GM21529 (cell line): ENCODE measurements around the gene TIMP2.

ENCODE experiments used
- ATAC-seq: cut with Tn5 transposase; IDR thresholded peaks from one replicate; pipeline ENCODE4 v1.9.1; 2021; ENCODE audit not compliant: unreplicated experiment

Gene TIMP2

GRCh38 chr17:78819806-78820792, 105.1 kb downstream of the TIMP2 start:
- no peak for ATAC-seq

DNA sequence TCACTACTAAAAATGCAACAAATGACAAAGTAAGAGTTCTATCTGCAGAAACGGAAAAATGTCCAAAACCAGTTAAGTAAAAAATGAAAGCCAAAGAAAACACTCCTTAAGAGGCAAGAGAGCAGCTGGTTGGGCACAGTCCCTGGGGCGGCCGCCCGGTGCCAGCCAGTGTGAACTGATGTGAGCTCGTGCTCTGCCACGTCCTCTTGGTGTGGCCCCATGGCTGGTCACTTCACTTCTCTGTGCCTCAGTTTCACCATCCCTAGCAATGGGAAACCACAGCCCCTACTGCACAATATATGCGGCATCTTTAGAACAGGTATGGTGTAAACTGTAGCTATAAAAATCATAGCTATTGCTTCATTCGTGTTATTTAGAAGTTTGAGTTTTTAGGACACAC, 105.8 kb downstream of the TIMP2 start:
- no peak for ATAC-seq

- no peak for ATAC-seq
These were observed 106.3 kb downstream of the TIMP2 start for GRCh38 chr17:78818932-78819331.

DNA sequence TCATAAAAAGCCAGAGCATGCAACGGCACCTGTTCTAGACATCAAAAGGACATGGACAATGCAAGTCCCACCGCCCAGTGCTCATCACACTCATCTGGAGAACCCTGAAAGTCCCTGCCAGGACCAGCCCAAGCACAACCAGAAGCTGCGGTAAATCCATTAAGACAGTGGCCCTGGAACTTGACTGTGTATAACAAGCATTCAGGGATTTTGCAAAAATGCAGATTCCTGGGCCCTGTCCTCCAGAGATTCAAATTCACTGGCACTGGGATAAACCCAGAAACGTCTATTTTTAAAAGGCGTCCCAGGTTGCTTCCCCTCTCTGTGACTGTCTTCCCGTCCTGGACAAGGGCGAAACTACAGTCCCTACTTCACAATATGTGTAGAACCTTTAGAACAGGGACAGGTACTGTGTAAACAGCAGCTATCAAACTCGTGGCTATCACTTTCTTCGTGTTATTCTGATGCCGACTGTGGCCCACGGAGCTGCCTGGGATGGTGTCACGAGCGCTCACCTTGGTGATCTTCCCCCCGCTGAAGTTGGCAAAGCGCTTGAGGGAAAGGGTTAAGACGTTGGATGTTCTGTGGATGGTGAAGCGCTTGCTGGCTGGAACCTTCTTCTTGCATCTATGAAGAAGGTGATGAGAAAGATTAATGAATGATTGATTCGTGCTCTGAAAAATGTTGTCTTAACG, 106.9 kb downstream of the TIMP2 start:
- no peak for ATAC-seq

DNA sequence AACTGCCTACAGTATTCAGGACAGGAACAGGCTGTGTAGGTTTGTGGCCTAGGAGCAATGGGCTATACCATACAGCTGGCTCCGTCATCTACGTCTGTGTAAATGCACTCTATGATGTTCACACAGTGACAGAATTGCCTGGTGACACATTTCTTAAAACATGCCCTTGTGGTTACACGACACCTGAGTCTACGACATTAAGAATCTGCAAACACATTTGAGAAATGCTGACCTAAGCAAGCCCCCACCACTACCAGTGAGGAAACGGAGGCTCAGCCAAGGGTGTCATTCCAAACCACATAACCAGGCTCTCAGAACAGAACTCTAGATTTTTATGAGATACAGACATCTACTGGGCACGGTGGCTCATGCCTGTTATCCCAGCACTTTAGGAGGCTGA, 108.1 kb downstream of the TIMP2 start:
- ATAC-seq = no peak

DNA sequence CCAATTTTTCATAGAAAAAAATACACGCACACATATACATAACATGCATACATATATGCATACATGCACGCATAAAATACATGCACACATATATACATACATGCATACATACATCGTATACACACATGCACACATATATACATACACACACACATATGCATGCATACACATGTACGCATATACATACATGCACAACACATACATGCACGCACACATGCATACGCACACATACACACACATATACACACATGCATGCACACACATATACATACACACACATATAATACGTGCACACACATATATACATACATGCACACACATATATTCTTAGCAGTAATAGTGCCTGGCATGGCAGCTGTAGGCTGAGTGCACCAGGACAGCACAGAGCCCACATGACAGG, 109.5 kb downstream of the TIMP2 start:
- no peak for ATAC-seq

DNA sequence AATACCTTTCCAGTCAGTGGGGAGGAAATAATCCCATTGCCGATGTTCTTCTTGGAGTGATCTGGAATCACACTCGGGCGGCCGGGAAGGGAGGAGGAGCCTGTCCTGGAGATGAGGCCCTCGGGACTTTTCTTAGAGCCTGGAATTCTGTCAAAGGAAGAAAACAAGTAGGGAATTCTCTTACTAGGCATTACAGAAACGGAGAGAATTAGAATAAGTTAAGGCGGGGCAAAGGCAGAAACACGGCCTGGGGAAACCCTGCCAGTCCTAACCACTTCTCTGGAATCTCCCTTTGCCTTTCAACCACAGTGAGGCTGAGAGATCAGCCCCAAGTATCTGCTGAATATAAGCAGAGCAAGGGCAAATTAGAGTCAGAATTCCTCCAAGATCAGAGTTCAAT, 112.3 kb downstream of the TIMP2 start:
- no peak for ATAC-seq

GRCh38 chr17:78808163-78808562, 117.0 kb downstream of the TIMP2 start:
- no peak for ATAC-seq

DNA sequence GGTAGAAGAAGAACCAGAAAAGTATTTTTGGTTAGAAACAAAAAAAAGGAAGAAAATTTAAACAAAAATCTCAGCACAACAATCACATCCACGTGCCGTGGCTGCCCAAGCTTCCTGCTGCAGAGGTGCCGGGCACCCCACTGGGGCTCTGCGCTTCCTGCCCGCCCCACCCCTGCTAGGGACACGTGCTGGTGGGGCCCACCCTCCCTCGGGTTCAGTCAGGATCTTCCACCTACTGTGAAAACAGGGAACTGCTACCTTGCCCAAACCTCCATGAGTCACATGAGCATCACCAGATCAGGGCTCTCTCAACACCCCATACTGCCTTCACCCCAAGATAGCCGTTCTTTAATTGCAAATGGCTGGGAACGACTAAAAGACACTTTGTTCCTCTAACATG, 118.7 kb downstream of the TIMP2 start:
- no peak for ATAC-seq

DNA sequence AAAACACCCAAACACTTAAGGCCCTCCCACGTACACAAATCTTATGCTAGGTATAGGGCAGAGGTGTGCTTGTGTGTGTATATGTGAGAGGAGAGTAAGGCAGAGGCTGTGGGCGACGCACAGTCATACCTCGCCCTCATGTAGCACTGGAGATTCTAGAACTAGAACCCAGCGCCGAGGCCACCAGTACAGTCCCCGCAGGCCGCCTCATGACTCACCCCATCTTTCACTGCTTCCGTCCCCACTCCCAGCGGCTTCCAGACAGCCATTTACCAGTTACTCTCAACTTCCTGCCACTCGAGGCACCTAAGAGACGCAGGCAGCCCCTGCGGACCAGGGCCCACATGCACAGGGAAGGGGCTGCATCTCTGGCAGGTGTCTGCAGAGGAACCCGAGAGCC, 119.9 kb downstream of the TIMP2 start:
- no peak for ATAC-seq

DNA sequence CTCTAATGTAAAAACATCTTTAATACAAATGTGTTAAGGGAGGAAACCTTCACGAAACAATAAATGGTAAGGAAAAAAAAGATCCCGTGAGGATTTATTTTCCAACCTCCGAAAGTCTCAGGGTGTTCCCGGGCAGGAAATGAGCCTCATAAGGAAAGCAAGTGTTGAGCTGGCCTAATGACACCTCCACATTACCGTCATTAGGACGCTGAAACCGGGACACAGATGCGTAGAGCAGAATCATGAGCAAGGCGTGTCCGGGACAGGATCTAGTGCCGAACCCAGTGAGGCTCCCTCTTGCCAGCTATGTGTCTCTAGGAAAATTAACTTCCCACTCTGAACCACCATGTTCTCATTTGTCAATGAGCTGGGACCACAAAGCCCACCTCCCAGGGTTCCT, 120.4 kb downstream of the TIMP2 start:
- no peak for ATAC-seq

DNA sequence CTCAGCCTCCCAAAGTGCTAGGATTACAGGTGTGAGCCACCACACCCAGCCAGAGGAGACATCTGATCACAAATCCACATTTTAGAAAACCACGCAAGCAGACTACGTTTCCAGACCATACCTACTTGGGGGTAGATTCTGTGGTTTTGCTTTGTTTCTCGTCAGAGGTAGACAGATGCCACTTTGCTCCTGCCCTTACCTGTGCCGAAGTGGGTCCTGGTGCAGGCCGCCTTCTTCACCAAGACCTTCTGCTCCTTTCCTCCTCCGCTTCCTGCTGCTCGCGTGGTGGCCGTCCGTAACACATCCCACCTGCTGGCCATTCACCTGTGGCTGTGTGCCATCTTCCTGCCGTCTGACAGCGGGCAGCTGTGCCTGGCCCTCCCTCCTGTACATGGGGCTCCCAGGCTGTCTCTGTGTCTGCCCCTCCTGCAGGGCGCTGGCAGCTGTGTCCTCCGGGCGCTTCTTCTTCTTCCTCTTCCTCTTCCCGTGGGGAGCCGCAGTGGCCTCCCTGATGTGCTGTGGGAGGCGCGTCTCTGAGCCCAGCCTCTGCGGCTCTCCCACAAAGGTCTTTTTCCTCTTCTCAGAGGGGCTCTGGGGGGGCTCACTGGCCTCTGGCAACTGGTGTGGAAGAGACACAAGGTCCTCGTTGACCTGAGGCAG, 121.9 kb downstream of the TIMP2 start:
- no peak for ATAC-seq
